HepG2 (cell line): ENCODE data around the gene LZTFL1. TPM values are rescaled to one million over a fixed set of nuclear protein-coding genes. Genes with fewer than 3 reads are reported as not detected.

Experiments used
- CENPX ChIP-seq: sonication (generic); formaldehyde crosslinking; IDR thresholded peaks from 2 replicates; pipeline ENCODE4 v1.9.0; 2021; ENCODE audit warnings: mild to moderate bottlenecking, missing genetic modification reagents, moderate library complexity
- ELK4 ChIP-seq: sonication (generic); formaldehyde crosslinking; IDR thresholded peaks from 2 replicates; pipeline ENCODE4 v1.9.0; 2021; ENCODE audit warnings: missing genetic modification reagents, borderline replicate concordance
- MXD3 ChIP-seq: IDR thresholded peaks from 2 replicates; pipeline ENCODE4 v1.6.1; 2016; ENCODE audit warnings: mild to moderate bottlenecking, missing biosample characterization, missing genetic modification reagents
- PRDM4 ChIP-seq: sonication (generic); formaldehyde crosslinking; IDR thresholded peaks from 2 replicates; pipeline ENCODE4 v1.9.0; 2021; ENCODE audit warnings: missing genetic modification reagents, borderline replicate concordance
- SETDB1 ChIP-seq: sonication (generic); formaldehyde crosslinking; IDR thresholded peaks from 2 replicates; pipeline ENCODE4 v1.5.1; 2020; ENCODE audit warnings: missing genetic modification reagents, mild to moderate bottlenecking, borderline replicate concordance
- ZBTB37 ChIP-seq: sonication (generic); formaldehyde crosslinking; IDR thresholded peaks from 2 replicates; pipeline ENCODE4 v1.4.0; 2020; ENCODE audit warnings: mild to moderate bottlenecking, missing genetic modification reagents
- ZBTB4 ChIP-seq: sonication (generic); formaldehyde crosslinking; IDR thresholded peaks from 2 replicates; pipeline ENCODE4 v1.4.0; 2020; ENCODE audit warnings: missing genetic modification reagents, mild to moderate bottlenecking, borderline replicate concordance
- ZNF282 ChIP-seq: fragments of 450-650 bp; IDR thresholded peaks from 2 replicates; pipeline ENCODE4 v1.6.1; 2018; ENCODE audit not compliant: partially characterized antibody
- ZNF296 ChIP-seq: sonication (generic); formaldehyde crosslinking; conservative IDR thresholded peaks from 2 replicates; pipeline ENCODE4 v1.5.0; 2020; ENCODE audit warnings: mild to moderate bottlenecking, missing genetic modification reagents
- ZNF326 ChIP-seq: sonication (generic); formaldehyde crosslinking; IDR thresholded peaks from 2 replicates; pipeline ENCODE4 v1.4.0; 2020; ENCODE audit warnings: missing genetic modification reagents, borderline replicate concordance
- ZNF441 ChIP-seq: sonication (generic); formaldehyde crosslinking; IDR thresholded peaks from 2 replicates; pipeline ENCODE4 v1.7.0; 2021; ENCODE audit warnings: missing genetic modification reagents, borderline replicate concordance
- polyA plus RNA-seq, 8 experiments: library from polyadenylated mRNA; depleted of rRNA in 3 of 8; stranded (reverse) in 7 of 8; unstranded in 1 of 8; fragments of >200 nt; fragmentation: Illumina TruSeq in 4 of 8; extraction: Trizol in 4 of 8; gene quantifications; 2 replicates each; pipeline versions ENCODE4 v1.2.1 to v1.2.3, GENCODE V29; 2011 to 2016; ENCODE audit warnings: low read depth in 4 of 8, missing spikeins in 1 of 8, mixed read lengths in 1 of 8; ENCODE audit not compliant: insufficient read depth in 1 of 8
- total RNA-seq, 5 experiments: library from RNA; depleted of rRNA; stranded (reverse); fragments of >200 nt; fragmentation: Illumina TruSeq; extraction: Trizol; gene quantifications; 2 replicates each; pipeline ENCODE4 v1.2.3, GENCODE V29; 2016; ENCODE audit warnings: low read depth in 1 of 5

The LZTFL1 gene
- total and polyA plus RNA-seq, 2 of the 13 experiments (the other 11 are each of a cell fraction or from before 2014, with no cell fraction given), result 16.6 to 17.2 TPM

- TF ChIP-seq ZNF441, result no peak
- no peak for TF ChIP-seq SETDB1
- no peak for TF ChIP-seq ZNF282
- no peak for TF ChIP-seq ZNF326
- no peak for TF ChIP-seq ZBTB4 (CRISPR knock-in tag)
- TF ChIP-seq ZNF296 (CRISPR knock-in tag), result no peak
- TF ChIP-seq ELK4 (CRISPR knock-in tag), result no peak
- no peak for TF ChIP-seq MXD3 (CRISPR knock-in tag)
- TF ChIP-seq ZBTB37 (CRISPR knock-in tag), result no peak
- no peak for TF ChIP-seq CENPX (CRISPR knock-in tag)
- no peak for TF ChIP-seq PRDM4
Observed at GRCh38 chr3:45848392-45848791, 6.5 kb upstream of the LZTFL1 start (continued).
